Endometrial microvascular endothelial cells (primary cell): ENCODE results near the gene GPR156. TPM values are rescaled to one million over a fixed set of nuclear protein-coding genes. Genes with fewer than 3 reads are reported as not detected.
"Not testable (repeated sequence)": the region's sequence is repeated elsewhere in the genome, so short reads cannot be mapped to it uniquely, and the experiment has no call there.

Source experiments
- in situ Hi-C: cut with HindIII; loops from 2 replicates; pipeline ENCODE4 v1.10.0; 2017; ENCODE audit warnings: low sequenced_read_pairs, low pct_unique_long_range_greater_than_20kb; ENCODE audit errors: inconsistent ontology term
- total RNA-seq: library from RNA; depleted of rRNA; stranded (reverse); fragments of >200 nt; gene quantifications from one replicate; pipeline ENCODE4 v1.2.3, GENCODE V29; 2015; ENCODE audit errors: inconsistent ontology term

GPR156 gene
- not detected for total RNA-seq

GRCh38 chr3:120284747-120285507 lies at the start of gene GPR156:
TSS of gene GPR156 (minus strand) at chr3:120285222. CDS start at chr3:120244098, 41,124 bp downstream.
- in situ Hi-C loops = no loop called here

DNA sequence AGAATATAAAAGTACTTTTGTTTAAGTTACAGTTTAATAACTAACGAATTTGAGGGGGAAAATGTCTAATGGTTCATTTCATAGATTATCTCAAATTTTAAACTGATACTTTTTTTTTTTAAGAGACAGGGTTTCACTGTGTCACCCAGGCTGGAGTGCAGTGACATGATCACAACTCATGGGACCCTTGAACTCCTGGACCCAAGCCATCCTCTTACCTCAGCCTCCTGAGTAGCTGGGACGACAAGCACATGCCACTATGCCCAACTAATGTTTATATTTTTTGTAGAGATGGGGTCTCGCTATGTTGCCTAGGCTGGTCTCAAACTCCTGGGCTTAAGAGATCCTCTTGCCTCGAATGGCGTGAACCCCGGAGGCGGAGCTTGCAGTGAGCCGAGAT lies 47.6 kb upstream of the GPR156 start:
- in situ Hi-C loops = no loop called here

GRCh38 chr3:120331076-120331475 lies 46.1 kb upstream of the GPR156 start:
- in situ Hi-C loops = no loop called here

DNA sequence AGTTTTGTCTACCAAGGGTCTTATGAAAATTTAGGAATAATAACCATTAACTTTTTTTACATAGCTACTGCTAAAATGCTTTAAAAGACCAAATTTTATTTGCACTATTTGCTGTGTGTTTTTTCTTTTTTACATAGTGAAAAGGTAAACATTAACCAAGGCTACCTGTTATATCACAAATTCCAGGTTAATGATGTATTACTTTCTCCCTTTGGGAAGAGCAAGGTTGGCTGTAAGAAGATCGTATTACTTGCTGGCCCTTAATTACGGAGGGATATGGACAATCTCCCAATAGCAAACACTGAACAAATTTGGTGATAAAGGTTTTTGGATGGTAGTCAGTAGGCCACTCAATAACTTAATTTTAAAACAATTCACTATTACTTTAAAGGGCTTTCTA lies 41.8 kb upstream of the GPR156 start:
- in situ Hi-C loops = no loop called here

DNA sequence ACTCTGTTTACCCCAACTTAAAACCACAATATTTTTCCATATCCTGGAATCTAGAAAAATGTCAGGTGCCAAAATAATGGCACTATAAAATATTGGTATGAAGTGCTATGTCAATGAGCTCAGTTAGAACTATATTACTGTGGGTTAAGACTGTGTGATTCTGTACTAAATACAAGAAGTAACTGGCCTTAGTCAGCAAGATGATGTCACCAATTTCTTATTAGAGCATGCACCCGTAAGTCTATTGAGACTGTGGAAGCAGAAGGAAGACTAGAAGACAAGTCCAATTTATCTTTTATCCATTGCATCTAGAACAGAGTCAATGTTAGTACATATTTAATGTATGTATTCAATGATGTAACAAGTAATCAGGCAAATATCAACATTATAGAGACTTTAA lies 39.2 kb upstream of the GPR156 start:
- in situ Hi-C loops = no loop called here

DNA sequence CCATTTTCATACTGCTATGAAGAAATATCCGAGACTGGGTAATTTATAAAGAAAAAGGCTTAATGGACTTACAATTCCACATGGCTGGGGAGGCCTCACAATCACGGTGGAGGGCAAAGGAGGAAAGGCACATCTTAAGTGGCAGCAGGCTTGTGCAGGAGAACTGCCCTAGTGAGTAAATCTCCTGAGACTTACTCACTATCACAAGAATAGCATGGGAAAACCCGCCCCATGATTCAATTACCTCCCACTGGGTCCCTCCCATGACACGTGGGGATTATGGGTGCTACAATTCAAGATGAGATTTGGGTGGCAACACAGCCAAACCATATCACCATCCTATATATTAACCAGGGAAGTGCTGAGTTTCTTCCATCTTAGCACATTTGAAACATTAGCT lies 38.7 kb upstream of the GPR156 start:
- in situ Hi-C loops = not testable (repeated sequence)

DNA sequence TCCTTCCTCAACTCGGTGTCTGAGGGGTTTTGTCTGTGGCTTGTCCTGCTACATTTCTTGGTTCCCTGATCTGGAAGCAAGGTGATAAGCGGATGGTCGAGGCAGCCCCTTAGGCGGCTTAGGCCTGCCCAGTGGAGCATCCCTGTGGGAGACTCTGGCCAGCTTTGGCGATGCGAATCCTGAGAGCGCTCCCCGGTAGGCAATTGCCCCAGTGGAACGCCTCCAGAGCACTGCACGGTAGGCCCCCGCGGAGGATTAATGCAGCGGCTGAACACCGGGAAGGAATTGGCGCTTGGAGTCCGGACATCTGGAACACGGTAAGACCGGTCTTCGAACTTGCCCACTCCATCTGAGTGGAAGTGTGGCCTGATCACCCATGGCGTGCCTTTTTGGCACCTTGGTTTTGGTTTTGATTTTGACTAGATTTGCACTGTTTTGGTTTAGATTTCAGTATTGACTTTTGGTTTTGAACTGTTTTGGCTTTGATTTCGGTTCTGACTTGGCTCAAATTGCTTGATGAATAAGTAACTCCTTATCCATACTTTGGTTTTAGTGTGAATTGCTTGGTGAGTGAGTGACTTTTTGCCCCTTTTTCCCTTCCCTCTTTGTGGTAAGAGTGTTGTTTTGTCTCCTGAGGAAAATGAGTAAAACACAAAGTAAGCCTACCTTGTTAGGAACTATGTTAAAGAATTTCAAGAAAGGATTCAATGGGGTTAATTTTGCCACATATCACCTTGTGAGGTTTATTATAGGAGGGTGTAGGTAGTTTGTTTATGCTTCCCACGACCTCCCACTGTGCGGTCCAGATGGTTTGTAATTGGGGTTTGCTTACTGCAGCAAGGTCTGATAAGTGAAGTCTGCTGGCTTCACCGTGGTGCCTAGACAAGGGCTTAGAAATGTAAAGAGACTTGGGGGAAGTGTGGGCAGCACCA lies 27.1 kb upstream of the GPR156 start:
- in situ Hi-C loops = no loop called here

DNA sequence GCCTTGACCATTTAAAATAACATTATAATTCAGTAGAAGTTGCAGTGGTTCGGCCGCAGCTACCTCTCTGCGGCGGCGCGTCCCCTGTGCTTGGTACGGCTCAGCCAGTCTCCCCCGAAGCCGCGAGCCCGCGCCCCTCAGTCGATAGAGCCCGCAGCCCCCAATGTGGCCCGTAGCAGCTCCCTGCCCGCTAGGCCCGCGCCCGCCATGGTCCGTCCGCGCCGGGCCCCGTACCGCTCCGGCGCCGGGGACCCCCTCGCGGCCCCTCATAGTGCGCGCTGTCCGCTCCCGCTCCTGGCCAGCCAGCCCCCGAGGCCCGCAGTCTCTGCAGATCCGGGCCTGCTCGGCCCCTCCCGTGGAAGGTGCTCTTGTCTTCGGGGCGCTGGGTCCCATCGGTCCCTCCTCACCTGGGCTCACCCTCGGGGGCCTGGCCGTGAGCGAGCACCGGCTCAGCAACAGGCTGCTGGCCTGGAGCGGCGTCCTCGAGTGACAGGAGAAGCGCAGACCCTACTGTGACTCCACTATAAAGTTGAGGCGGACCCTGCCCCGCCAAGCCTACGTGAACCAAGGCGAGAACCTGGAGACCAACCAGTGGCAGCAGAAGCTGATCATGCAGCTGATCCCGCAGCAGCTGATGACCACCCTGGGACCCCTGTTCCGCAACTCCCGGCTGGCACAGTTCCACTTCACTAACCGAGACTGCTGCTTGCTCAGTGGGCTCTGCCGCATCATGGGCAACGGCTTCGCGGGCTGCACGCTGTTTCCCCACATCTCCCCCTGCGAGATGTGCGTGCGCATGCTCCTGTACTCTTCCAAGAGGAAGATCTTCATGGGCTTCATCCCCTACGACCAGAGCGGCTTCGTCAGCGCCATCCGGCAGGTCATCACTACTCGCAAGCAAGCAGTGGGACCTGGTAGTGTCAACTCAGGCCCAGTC lies 21.8 kb upstream of the GPR156 start:
- in situ Hi-C loops = no loop called here

- in situ Hi-C loops = no loop called here
These were observed 19.6 kb upstream of the GPR156 start for GRCh38 chr3:120304616-120305015.

- in situ Hi-C loops = no loop called here
These were observed 17.3 kb upstream of the GPR156 start for GRCh38 chr3:120302361-120302760.

- in situ Hi-C loops = no loop called here
These were observed 15.9 kb upstream of the GPR156 start for GRCh38 chr3:120300971-120301370.

DNA sequence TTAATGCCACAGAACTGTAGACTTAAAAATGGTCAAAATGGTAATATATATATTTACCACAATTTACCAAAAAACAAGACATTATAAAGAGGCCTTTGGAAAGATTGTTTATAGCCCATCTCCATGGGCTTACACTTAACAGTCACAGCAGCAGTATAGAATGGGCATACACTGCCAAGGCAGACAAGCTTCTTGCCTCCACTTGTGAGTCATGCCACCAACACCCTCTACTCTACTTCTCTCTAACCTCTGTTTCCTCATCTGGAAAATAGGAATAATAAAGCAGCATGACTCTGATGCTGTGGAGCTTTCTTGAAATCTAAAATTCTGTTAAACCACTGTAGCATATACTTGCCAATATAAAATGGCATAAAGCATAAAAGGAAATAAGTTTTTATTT lies 14.4 kb upstream of the GPR156 start:
- in situ Hi-C loops = no loop called here

DNA sequence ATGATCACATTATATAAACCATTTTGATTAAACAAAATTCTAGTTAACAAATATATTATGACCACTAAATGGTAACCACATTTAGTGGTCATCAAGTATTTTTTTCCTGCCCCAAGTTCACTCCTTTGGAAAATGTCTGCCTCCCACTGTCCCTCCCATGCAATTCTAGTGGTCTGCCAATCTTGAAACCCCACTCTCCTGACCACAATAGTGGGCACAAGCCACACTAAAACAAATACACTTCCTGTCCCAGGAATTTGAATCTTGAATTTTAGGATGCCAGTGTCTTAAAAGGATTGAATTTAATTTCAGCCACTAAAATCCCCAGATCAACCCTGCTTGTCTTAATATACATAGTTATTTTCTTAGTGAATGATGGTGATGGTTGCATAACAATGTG lies 14.0 kb upstream of the GPR156 start:
- in situ Hi-C loops = no loop called here

GRCh38 chr3:120291552-120291951 lies 6.5 kb upstream of the GPR156 start:
- in situ Hi-C loops = not testable (repeated sequence)

- in situ Hi-C loops = no loop called here
These were observed 4.6 kb upstream of the GPR156 start for GRCh38 chr3:120289636-120290035.

DNA sequence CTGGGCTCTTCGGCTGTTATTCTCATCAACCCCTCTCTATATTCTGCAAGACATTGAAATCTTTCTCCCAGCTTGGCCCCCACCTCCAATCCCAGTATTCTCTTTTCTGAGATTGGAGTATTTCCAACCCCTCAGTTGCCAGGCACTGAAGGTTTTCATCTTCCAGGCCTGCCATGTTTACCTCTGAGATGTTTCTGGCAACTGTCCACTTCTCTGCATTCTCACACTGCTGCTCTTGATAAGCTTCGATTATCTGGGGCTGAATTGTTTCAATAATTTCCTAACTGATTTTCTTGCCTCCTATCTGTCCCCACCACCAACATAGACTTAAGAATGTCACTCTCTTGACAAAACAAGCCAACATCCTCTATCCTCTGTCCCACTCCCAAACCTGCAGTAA lies 1.4 kb upstream of the GPR156 start:
- in situ Hi-C loops = no loop called here

DNA sequence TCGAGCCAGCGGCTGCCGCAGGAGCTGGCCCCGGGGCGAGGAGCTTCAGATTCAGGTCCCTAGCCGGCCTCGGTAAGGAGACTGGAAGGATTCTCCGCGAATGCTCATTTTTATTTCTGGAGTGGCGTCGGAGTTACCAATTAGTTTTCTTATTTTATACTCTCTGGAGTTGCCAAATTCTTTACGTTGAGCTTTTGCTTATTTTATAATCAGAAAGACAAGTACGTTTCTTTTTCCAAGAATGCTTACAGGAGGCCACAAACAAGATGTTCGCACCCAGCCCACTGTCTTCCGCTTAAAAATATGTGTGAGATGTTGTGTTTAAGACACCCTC lies 453 bp upstream of the GPR156 start:
- in situ Hi-C loops = no loop called here

DNA sequence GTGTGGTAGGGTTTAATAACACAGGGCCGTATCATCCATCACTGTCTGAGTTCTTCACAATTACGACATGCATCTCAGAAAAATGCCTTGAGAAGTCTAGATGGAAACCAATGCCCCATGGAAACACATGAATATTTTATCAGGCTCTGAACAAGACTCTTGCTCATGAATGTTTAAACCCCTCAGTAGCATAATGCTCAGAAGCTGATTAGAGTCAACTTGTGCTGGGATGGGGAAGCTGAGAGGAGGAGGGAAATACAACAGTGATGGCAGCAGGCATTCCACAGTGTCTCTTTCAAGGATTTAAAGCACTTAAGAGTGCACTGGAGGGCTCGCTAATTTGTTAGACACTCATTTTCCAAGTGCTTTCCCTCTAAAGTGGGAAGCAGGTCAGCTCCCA lies 3.8 kb downstream of the GPR156 start:
- in situ Hi-C loops = no loop called here

- in situ Hi-C loops = no loop called here
These were observed 4.5 kb downstream of the GPR156 start for GRCh38 chr3:120280566-120280965.
